Measurements from ENCODE around the gene TDRD9. TPM values are rescaled to one million over a fixed set of nuclear protein-coding genes. Genes with fewer than 3 reads are reported as not detected.

TDRD9 gene
- total and polyA plus RNA-seq, 8 donors, result 0.63 to 9.1 (median 2.2) TPM

GRCh38 chr14:103999795-104000440 lies 71.7 kb downstream of the TDRD9 start:
- Histone ChIP-seq H3K27ac (no peak overlapping the region), H3K9me3 (no peaks in the 10 kb centered on the region), H3K4me3 (no peak overlapping the region), H3K27me3 (peaks cover 0 to 7% of the 10 kb centered on the region in 2 donors), H3K36me3 (no peaks in the 10 kb centered on the region), H3K4me1 (no peaks in the 10 kb centered on the region)
- DNase-seq, result no peak
- peak; percentile 14 for ATAC-seq
- no peak for TF ChIP-seq CTCF (IDR thresholded peaks at IDR 0.05)
- intact Hi-C loops (cut with DNase I), result no loop called here

GRCh38 chr14:104001003-104001402 lies 72.7 kb downstream of the TDRD9 start:
- Histone ChIP-seq H3K4me3 (no peak overlapping the region), H3K9me3 (no peaks in the 10 kb centered on the region), H3K27me3 (no peaks in the 10 kb centered on the region), H3K36me3 (no peaks in the 10 kb centered on the region), H3K27ac (no peak overlapping the region), H3K4me1 (no peaks in the 10 kb centered on the region)
- no peak for DNase-seq
- TF ChIP-seq CTCF (IDR thresholded peaks at IDR 0.05), result no peak
- ATAC-seq, result no peak
- intact Hi-C loops (cut with DNase I), result no loop called here

- no peak overlapping the region for H3K4me3 ChIP-seq
These were observed 75.4 kb downstream of the TDRD9 start for GRCh38 chr14:104003616-104004015.

DNA sequence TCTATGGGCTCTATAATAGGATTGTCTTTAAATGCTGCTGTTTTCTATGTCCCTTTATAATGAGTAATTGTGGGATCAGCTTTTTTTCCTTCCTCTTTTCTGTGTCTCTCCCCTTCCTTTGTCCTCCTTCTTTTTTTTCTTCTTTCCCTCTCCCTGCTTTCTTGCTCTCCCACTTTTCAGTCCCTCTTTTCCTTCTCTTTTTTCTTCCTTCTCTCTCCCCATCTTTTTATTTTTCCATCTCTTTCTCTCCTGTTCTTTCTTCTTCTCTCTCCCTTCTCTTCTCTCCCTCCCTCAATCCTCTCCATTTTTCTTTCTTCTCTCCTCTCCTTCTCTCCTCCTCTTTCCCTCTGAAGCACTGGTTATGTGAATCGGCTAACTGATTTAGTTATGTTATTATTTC lies 76.6 kb downstream of the TDRD9 start:
- no peak for DNase-seq
- Histone ChIP-seq H3K9me3 (no peaks in the 10 kb centered on the region), H3K4me1 (no peaks in the 10 kb centered on the region), H3K4me3 (no peak overlapping the region), H3K27me3 (no peaks in the 10 kb centered on the region), H3K36me3 (peaks cover 0 to 13% of the 10 kb centered on the region in 2 donors), H3K27ac (no peak overlapping the region)
- intact Hi-C loops (cut with DNase I), result no loop called here
- TF ChIP-seq CTCF (IDR thresholded peaks at IDR 0.05), result no peak
- ATAC-seq, result no peak

More at GRCh38 chr14:104003616-104004015, 75.4 kb downstream of the TDRD9 start:
- H3K27me3 ChIP-seq, result no peaks in the 10 kb centered on the region
- intact Hi-C loops (cut with DNase I), result no loop called here
- no peak for DNase-seq
- TF ChIP-seq CTCF (IDR thresholded peaks at IDR 0.05), result no peak
- no peak for ATAC-seq
- no peak overlapping the region for H3K27ac ChIP-seq
- H3K4me1 ChIP-seq, result no peaks in the 10 kb centered on the region
- H3K9me3 ChIP-seq, result no peaks in the 10 kb centered on the region
- H3K36me3 ChIP-seq, result peaks cover 0 to 13% of the 10 kb centered on the region in 2 donors

DNA sequence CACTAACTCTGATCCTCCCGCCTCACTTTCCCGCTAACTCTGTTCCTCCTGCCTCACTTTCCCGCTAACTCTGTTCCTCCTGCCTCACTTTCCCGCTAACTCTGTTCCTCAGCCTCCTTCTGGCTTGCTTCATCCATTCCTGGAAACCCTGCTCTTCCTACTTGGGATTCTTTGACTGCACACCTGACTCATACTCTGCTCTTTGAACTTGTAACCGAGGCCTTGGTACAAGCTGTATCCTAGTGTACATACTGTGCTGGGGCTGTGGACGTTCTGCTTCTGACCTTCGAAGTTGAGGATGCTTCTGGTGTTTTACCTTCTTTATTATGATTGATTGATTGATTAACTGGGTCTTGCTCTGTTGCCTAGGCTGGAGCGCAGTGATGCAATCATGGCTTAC lies 77.2 kb downstream of the TDRD9 start:
- Histone ChIP-seq H3K4me3 (no peak overlapping the region), H3K27ac (no peak overlapping the region), H3K36me3 (peaks cover 0 to 13% of the 10 kb centered on the region in 2 donors), H3K4me1 (no peaks in the 10 kb centered on the region), H3K27me3 (no peaks in the 10 kb centered on the region), H3K9me3 (no peaks in the 10 kb centered on the region)
- intact Hi-C loops (cut with DNase I), result no loop called here
- DNase-seq (no peak), ATAC-seq (no peak)
- TF ChIP-seq CTCF (IDR thresholded peaks at IDR 0.05), result no peak
